ENCODE measurements around the gene GINS3.

DNA sequence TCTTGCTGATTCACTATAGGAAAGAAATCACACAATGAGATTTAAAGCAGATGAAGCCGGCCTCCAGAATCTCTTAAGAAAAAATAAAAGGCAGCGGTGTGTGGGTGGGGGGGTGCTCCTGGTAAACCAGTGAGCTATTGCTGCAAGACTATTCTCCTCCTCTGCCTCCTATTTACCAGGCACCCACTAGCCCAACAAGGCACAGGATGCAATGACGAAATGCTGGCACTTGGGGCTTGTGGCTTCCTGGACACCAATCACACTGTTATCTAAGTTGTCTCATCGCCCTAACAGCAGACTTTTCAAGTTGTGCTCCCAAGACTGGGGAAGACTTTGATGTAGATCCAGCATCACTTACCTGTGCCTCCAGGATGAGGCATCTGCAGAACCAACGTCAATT is 57.5 kb downstream of the GINS3 start:
- no peak for TF ChIP-seq POLR2AphosphoS5 (IDR thresholded peaks at IDR 0.05; ENCODE audit: borderline replicate concordance, low read depth, low read length)
- no peak for TF ChIP-seq FOXP2 (optimal IDR thresholded peaks at IDR 0.05; ENCODE audit: control extremely low read depth, extremely low read length, insufficient read depth)
